Measurements from ENCODE around the gene HPCA.

- TF ChIP-seq CTCF (conservative IDR thresholded peaks at IDR 0.05 in 1 of 2, IDR thresholded peaks at IDR 0.05 in 1 of 2; ENCODE audit: low read depth in 1 of 2, low read length in 2 of 2) (no peak), EZH2 (IDR thresholded peaks at IDR 0.05; ENCODE audit: low read length, missing control alignments) (no peak)
Measured at GRCh38 chr1:32884726-32885125, 1.6 kb upstream of the HPCA start.
